ENCODE results near the gene LARGE1.

The LARGE1 gene

DNA sequence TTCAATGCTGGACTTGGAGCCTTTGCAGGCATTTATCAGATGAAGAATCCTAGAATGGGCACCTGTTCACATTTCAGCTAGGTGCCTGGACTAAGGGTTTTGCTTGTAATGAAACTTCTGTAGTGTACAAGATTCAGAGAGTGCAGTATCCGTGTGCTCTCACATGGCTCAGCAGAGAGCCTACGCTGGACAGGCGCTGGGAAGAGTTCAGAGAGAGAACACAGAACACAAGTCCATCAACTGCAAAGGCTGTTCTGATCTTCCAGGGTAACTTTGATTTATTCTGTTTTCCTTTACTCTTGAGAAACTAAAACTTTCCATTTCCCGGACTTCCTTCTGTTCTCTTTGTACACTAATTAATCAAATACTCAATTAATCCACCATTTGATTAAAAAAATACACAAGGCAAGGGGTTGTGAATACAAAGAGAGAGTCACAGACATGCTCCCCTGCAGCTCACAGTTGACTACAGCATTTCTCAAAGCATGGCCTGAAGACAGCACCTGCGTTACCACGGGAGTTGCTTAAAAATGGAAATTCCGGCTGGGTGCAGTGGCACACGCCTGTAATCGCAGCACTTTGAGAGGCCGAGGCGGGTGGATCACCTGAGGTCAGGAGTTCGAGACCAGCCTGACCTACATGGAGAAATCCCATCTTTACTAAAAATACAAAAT, 393.7 kb downstream of the LARGE1 start:
- no peak for TF ChIP-seq CTCF (IDR thresholded peaks at IDR 0.05)

GRCh38 chr22:33524511-33525260, 395.6 kb downstream of the LARGE1 start:
- no peak for TF ChIP-seq CTCF (IDR thresholded peaks at IDR 0.05)

GRCh38 chr22:33521879-33522665, 398.2 kb downstream of the LARGE1 start:
- TF ChIP-seq CTCF (IDR thresholded peaks at IDR 0.05): no peak

DNA sequence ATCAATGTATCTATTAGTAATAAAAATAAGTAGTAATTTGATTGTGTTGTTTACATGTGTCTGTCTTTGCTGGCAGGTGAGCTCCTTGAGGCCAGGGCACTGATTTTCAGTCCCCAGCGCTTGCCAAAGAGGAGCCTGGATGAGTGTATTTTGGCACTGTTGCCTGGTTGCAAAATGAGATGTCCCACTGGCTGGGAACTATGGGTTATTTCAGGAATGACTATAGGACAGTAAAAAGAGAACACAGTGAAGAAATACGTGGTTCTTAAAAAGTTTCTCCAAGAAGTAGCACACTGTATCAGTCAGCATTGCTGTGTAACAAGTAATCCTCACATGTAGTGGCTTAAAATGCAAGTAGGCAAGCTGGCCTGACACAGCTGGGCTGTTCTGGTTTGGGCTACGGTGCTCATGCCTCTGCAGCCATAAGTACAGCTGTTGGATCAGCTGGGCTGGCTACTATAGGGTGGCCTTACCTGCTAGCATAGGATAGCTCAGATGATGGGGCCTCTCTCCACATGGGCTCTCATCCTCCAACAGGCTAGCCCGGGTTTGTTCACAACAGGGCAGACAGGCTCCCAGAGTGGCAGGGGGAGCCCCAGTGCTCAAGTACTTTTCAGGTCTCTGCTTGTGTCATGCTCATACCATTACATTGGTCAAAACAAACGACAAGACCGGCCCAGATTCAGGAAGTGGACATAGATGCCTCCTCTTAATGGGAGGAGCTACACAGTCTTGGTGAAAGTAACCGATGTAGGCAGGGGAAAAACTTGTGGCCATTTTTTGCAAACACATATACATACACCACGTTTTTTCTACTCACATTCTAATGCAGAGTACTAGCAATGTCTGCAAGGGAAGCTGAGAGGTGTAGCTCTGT, 399.1 kb downstream of the LARGE1 start:
- TF ChIP-seq CTCF (IDR thresholded peaks at IDR 0.05): no peak

DNA sequence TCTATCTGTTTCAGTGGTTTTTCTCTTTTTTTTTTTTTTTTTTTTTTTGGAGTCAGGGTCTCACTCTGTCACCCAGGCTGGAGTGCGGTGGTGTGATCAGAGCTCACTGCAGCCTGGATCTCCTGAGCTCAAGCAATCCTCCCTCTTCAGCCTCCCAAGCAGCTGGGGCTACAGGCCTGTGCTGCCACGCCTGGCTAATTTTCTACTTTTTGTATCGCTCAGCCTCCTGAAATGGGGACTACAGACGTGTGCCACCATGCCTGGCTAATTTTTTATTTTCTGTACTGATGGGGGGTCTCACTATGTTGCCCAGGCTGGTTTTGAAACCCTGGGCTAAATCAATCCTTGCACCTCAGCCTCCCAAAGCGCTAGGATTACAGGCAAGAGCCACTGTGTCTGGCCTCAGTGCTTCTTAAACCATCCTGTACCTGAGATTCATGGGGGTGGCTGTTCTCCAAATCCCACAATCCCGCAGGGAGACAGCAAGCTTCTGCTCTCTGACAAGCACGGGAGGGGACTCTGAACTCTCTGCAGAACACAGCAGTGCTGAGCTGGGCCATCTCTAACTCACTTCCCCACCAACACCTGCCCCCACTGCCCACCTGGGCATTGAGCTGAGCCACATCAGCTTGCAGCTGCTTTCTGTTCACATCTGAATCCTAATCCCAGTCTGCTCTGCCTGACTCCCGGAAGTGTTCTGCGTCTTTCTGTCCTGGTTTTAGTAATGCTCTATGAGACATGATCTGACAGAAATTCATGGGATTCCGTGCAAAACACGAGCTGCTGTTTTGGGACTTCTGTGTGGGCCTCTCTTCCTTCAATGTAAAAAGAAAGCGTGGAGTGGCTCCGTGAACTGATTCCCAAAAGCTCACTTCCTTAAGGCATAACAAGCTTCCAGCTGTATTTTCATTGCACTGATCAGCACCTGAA, 400.0 kb downstream of the LARGE1 start:
- no peak for TF ChIP-seq CTCF (IDR thresholded peaks at IDR 0.05)

DNA sequence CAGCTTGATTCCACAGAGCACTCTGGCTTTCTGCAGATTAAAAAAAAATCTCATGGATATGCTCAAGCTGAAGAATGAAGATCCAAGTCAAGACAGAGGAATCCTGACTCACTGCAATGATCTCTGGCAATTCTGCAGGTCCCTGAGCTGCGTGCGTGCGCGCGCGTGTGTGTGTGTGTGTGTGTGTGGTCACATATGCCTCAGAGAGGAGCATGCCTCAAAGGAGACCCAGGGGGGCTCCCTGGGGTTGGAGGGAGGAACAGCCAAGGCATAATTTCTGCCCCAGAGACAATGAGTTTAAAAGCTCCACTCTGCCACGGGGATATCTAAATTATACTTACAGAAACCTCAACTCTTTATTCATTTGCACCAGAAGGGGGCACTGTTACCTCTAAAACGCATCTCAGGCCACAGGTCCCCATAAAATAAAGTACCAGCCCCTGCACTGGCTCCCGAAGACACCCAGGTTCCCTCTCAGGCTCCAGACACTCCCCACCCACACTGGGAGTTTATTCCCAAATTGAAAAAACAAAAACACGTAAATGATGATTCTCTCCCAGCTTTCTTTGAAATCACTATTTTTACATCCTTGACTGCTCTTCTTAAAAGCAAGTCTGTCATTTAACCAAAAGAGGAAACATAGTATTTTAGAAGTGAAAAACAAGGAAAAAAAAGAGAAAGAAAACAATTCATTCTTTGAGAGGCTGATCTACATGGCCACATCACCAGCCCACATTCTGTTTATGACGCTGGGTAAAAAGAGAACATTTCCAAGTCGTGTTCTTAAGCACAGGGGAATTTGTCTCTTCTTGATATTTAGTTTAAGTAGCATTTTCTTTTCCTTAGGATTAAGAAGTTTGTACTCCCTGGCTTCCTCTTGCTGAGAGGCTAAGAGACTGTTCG, 401.0 kb downstream of the LARGE1 start:
- peak; percentile 52 for TF ChIP-seq CTCF (IDR thresholded peaks at IDR 0.05)
